DOHH2 (cell line): Measurements from ENCODE around the gene DNMBP.

Source experiments
- H3F3A ChIP-seq: fragments of 200-600 bp; sonication (generic), shearing (Covaris generic); 2 replicates; pipeline ENCODE4 v1.6.0; 2016; ENCODE audit warnings: antibody characterized with exemption, mild to moderate bottlenecking; ENCODE audit not compliant: control insufficient read depth, insufficient read depth
- H3K27ac ChIP-seq: fragments of 200-600 bp; sonication (generic); 2 replicates; pipeline ENCODE4 v1.5.1; 2014; ENCODE audit warnings: low read depth, mild to moderate bottlenecking, low read length, moderate library complexity
- H3K27me3 ChIP-seq: fragments of 200-600 bp; sonication (generic); 2 replicates; pipeline ENCODE4 v1.6.1; 2014; ENCODE audit warnings: mild to moderate bottlenecking, low read length, mixed read lengths; ENCODE audit not compliant: control insufficient read depth
- H3K36me3 ChIP-seq: fragments of 200-600 bp; sonication (generic); 2 replicates; pipeline ENCODE4 v1.6.1; 2014; ENCODE audit warnings: mild to moderate bottlenecking, low read length, moderate library complexity, mixed read lengths; ENCODE audit not compliant: control insufficient read depth
- H3K4me1 ChIP-seq: fragments of 200-600 bp; sonication (generic); 2 replicates; pipeline ENCODE4 v1.6.1; 2014; ENCODE audit warnings: mild to moderate bottlenecking, low read length, mixed read lengths; ENCODE audit not compliant: control insufficient read depth
- H3K4me2 ChIP-seq: fragments of 200-600 bp; sonication (generic); 2 replicates; pipeline ENCODE4 v1.6.0; 2014; ENCODE audit warnings: mild to moderate bottlenecking, low read length, moderate library complexity
- H3K4me3 ChIP-seq: fragments of 200-600 bp; sonication (generic); 2 replicates; pipeline ENCODE4 v1.5.1; 2014; ENCODE audit warnings: mild to moderate bottlenecking, low read length, mixed read lengths
- H3K79me2 ChIP-seq: fragments of 200-600 bp; sonication (generic); 2 replicates; pipeline ENCODE4 v1.6.1; 2014; ENCODE audit warnings: mild to moderate bottlenecking, low read length, mixed read lengths; ENCODE audit not compliant: control insufficient read depth
- H3K9me2 ChIP-seq: fragments of 200-600 bp; sonication (generic); replicated peaks from 2 replicates; pipeline ENCODE4 v1.6.1; 2014; ENCODE audit warnings: mild to moderate bottlenecking, low read length, mixed read lengths; ENCODE audit not compliant: control insufficient read depth
- H3K9me3 ChIP-seq: fragments of 200-600 bp; sonication (generic); 2 replicates; pipeline ENCODE4 v1.6.1; 2014; ENCODE audit warnings: antibody characterized with exemption, low read length, mixed read lengths; ENCODE audit not compliant: control insufficient read depth, insufficient read depth
- H4K20me1 ChIP-seq: fragments of 200-600 bp; sonication (generic); 2 replicates; pipeline ENCODE4 v1.6.0; 2014; ENCODE audit warnings: low read depth, mild to moderate bottlenecking, antibody characterized with exemption, low read length, moderate library complexity; ENCODE audit not compliant: control insufficient read depth, insufficient read depth
- EZH2phosphoT487 ChIP-seq: fragments of 200-600 bp; sonication (generic); IDR thresholded peaks from 2 replicates; pipeline ENCODE4 v1.6.1; 2017; ENCODE audit warnings: borderline replicate concordance, mild to moderate bottlenecking, antibody characterized with exemption, low read length, moderate library complexity, mixed read lengths
- TF ChIP-seq, protein P1 (sequence below): fragments of 200-600 bp; sonication (generic); IDR thresholded peaks from one replicate; pipeline ENCODE4 v1.5.1; 2014; ENCODE audit warnings: antibody characterized with exemption, mild to moderate bottlenecking, low read depth, low read length; ENCODE audit not compliant: poor library complexity, severe bottlenecking

DNMBP gene

DNA sequence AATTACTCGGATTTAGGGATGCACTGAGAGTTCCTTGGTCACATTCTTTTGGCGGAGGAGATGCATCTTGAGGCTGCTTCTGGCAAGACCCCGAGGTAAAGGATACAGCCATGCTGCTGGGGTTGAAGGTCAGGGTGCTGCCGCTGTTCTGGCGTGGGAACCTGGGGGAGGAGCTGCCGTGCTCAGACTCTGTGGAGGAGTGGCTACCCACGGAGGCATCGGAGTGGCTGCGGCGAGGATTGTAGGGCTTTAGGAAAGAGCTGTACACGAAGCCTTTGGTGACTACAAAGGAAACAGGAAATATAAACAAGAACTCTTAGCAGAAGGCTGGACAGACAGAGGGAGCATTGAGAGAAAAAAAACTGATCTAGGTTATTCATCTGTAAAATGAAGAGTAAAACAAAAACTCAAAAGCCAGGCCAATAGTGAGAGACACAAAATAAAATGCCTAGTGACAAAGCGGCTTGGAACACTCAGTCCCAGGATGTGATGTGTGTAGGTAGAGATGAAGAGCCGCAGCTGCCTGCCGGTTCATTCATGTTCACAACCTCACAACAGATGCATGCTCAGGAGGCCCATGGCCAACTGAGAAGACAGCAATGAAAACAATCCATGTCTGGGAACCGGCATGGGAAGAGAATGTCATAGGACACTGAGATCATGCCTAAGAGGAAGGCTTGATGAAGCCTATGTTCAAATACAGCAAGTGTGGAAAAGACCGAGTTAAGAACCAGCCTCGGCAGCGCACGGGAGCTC lies 129.5 kb downstream of the DNMBP start:
- H3K4me2 ChIP-seq = no peak overlapping the region
- peaks cover 93% of the 10 kb centered on the region for H3K36me3 ChIP-seq
- H4K20me1 ChIP-seq = no peaks in the 10 kb centered on the region
- H3K27ac ChIP-seq = no peak overlapping the region
- H3K4me3 ChIP-seq = no peak overlapping the region
- H3K4me1 ChIP-seq = no peaks in the 10 kb centered on the region
- H3K27me3 ChIP-seq = no peaks in the 10 kb centered on the region
- TF ChIP-seq EZH2phosphoT487 = no peak
- TF ChIP-seq, protein P1, sequence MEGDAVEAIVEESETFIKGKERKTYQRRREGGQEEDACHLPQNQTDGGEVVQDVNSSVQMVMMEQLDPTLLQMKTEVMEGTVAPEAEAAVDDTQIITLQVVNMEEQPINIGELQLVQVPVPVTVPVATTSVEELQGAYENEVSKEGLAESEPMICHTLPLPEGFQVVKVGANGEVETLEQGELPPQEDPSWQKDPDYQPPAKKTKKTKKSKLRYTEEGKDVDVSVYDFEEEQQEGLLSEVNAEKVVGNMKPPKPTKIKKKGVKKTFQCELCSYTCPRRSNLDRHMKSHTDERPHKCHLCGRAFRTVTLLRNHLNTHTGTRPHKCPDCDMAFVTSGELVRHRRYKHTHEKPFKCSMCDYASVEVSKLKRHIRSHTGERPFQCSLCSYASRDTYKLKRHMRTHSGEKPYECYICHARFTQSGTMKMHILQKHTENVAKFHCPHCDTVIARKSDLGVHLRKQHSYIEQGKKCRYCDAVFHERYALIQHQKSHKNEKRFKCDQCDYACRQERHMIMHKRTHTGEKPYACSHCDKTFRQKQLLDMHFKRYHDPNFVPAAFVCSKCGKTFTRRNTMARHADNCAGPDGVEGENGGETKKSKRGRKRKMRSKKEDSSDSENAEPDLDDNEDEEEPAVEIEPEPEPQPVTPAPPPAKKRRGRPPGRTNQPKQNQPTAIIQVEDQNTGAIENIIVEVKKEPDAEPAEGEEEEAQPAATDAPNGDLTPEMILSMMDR = no peak
- no peaks in the 10 kb centered on the region for H3F3A ChIP-seq
- no peaks in the 10 kb centered on the region for H3K9me2 ChIP-seq
- H3K79me2 ChIP-seq = no peaks in the 10 kb centered on the region
- no peaks in the 10 kb centered on the region for H3K9me3 ChIP-seq

DNA sequence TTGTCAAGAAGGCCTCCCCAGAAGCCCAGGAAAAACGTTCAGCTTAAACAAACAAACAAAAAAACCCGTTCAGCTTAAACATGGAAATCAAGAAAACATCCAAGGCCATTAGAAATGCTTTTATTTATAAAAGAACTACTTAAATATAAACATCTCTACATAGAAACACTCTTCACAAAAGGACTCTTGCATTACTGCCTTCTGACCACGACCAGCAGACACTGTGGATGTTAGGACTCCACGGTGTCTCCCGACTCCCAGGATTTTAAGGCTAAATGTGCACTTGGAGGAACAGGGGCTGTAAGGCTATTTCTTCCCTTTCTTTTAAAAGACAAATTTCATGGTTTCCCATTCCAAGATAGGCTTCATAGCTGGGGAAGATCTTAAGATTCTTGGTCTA lies 134.3 kb downstream of the DNMBP start:
- no peak overlapping the region for H3K4me2 ChIP-seq
- no peaks in the 10 kb centered on the region for H3K79me2 ChIP-seq
- 0 out of 2 replicates have a peak, but pooled peaks cover 3% of the 10 kb centered on the region for H3F3A ChIP-seq
- no peaks in the 10 kb centered on the region for H3K9me2 ChIP-seq
- H3K4me3 ChIP-seq = no peak overlapping the region
- TF ChIP-seq EZH2phosphoT487 = no peak
- TF ChIP-seq, protein P1 = no peak
- H4K20me1 ChIP-seq = no peaks in the 10 kb centered on the region
- H3K4me1 ChIP-seq = peaks cover 3% of the 10 kb centered on the region
- H3K27me3 ChIP-seq = no peaks in the 10 kb centered on the region
- H3K27ac ChIP-seq = no peak overlapping the region
- peaks cover 49% of the 10 kb centered on the region for H3K36me3 ChIP-seq
- H3K9me3 ChIP-seq = no peaks in the 10 kb centered on the region

DNA sequence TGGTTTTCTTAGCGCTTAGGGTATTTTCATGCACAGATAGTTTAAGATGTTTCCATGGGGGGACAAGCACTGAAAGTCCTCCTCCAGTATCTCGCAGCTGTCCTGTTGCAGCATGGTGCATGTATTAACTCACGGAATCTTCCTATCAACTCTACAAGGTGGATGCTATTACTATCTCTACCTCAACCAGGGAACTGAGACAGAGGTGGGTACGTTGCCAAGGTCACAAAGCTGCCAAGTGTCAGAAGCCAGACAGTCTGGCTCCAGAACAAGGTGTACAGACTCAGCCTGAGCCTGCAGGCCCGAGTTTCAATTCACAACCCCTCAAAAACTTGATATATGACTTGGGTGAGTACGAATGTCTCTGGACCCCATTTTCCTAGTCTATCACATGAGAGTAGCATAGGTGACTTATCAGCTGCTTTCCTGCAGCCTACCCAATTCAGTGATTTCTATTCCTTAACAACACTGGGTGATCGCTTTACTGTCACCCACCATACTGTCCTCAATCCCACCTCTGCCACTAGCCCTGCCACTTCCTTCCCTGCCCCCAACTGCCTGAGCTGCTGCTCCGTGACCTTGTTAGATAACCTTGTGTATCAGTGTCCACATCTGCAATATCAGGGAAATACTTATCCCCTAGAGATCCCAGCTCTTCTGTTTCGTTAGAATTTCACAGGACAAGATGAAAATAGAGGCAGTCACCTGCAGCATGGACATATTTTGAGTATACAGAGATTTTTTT lies 135.2 kb downstream of the DNMBP start:
- Histone ChIP-seq H3K27ac (no peak overlapping the region), H3K4me1 (peaks cover 13% of the 10 kb centered on the region), H3K4me3 (no peak overlapping the region), H3F3A (0 out of 2 replicates have a peak, but pooled peaks cover 3% of the 10 kb centered on the region), H3K9me2 (no peaks in the 10 kb centered on the region), H3K9me3 (no peaks in the 10 kb centered on the region), H3K4me2 (no peak overlapping the region), H3K27me3 (no peaks in the 10 kb centered on the region), H3K79me2 (no peaks in the 10 kb centered on the region), H4K20me1 (no peaks in the 10 kb centered on the region), H3K36me3 (peaks cover 40% of the 10 kb centered on the region)
- TF ChIP-seq, protein P1 = no peak
- TF ChIP-seq EZH2phosphoT487 = no peak
